Measurements from ENCODE around the gene LRRC17.
"Not testable (repeated sequence)": the region's sequence is repeated elsewhere in the genome, so short reads cannot be mapped to it uniquely, and the experiment has no call there.

The LRRC17 gene

DNA sequence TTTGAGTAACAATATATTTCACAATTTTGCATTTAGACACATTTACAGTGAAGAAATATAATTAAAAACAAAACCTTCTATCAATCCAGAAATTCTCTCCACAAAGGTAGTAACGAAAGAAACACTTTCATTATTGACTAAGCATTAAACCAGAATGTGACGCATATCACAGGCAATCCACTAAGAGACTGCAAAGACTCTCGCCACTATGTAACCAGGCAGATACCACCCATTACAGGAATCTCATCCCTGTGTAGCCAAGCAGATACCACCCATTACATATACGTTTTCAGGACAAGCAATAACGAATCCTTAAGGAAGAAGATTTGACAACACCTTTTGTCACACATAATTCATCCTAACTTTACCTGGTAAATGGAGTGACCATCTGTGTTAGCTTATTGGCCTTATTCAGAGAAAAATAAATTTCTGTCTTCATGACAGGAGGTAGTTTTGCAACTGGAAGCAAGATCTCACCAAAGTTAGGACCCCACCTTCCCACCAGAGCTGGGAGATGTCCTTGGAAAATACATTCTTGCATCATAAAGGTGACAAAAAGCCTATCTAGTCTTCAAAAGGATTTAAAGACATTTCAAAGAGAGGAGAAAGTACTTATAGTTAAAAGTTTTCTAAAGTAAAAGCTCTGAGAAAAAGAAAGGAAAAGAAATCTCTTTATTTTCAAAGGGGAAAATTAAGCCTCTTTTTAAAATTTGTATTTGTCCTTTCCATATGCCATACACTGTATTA is 30.8 kb downstream of the LRRC17 start:
- no peak for DNase-seq (ENCODE audit: low spot score)

DNA sequence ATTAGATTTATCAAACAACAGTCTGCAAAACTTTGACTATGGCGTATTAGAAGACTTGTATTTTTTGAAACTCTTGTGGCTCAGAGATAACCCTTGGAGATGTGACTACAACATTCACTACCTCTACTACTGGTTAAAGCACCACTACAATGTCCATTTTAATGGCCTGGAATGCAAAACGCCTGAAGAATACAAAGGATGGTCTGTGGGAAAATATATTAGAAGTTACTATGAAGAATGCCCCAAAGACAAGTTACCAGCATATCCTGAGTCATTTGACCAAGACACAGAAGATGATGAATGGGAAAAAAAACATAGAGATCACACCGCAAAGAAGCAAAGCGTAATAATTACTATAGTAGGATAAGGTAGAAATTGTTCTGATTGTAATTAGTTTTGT is 31.4 kb downstream of the LRRC17 start:
- DNase-seq (ENCODE audit: low spot score): no peak
- TF ChIP-seq, protein P1, sequence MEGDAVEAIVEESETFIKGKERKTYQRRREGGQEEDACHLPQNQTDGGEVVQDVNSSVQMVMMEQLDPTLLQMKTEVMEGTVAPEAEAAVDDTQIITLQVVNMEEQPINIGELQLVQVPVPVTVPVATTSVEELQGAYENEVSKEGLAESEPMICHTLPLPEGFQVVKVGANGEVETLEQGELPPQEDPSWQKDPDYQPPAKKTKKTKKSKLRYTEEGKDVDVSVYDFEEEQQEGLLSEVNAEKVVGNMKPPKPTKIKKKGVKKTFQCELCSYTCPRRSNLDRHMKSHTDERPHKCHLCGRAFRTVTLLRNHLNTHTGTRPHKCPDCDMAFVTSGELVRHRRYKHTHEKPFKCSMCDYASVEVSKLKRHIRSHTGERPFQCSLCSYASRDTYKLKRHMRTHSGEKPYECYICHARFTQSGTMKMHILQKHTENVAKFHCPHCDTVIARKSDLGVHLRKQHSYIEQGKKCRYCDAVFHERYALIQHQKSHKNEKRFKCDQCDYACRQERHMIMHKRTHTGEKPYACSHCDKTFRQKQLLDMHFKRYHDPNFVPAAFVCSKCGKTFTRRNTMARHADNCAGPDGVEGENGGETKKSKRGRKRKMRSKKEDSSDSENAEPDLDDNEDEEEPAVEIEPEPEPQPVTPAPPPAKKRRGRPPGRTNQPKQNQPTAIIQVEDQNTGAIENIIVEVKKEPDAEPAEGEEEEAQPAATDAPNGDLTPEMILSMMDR (IDR thresholded peaks at IDR 0.05; ENCODE audit: extremely low read depth, missing control alignments): no peak

More for the DNA sequence above, 30.8 kb downstream of the LRRC17 start:
- TF ChIP-seq, protein P1 (IDR thresholded peaks at IDR 0.05; ENCODE audit: extremely low read depth, missing control alignments): no peak

DNA sequence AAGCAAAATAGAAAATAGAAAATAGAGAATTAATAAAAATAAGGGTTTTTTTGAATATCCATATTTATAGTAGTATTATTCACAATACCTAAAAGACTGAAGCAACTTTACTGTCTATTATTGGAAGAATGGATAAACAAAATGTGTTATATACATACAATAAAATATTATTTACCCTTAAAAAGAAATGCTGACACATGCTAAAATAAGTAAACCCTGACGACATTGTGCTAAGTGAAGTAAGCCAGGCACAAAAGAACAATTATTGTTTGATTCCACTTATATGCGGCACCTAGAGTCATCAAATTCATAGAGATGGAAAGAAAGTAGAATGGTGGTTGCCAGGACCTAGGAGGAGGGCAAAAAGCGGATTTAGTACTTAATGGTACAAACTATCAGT is 39.0 kb downstream of the LRRC17 start:
- no peak for DNase-seq (ENCODE audit: low spot score)
- TF ChIP-seq, protein P1 (IDR thresholded peaks at IDR 0.05; ENCODE audit: extremely low read depth, missing control alignments): no peak

DNA sequence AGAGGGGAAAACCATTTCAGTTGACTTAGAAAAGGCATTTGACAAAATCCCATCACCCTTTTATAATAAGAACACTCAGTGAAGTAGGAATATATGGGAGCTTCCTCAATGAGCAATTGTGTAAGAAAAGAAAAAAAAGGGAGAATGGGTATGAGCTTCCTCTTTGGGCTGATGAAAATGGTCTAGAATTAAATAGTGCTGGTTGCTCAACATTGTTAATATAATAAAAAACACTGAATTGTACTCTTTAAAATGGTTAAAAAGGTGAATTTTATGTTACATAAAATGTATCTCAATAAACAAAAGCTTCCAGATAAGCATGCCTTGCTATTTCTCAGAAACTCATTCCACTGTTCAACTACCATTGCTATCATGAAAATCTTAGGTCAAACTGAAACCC is 40.6 kb downstream of the LRRC17 start:
- DNase-seq (ENCODE audit: low spot score): no peak
- TF ChIP-seq, protein P1 (IDR thresholded peaks at IDR 0.05; ENCODE audit: extremely low read depth, missing control alignments): no peak

DNA sequence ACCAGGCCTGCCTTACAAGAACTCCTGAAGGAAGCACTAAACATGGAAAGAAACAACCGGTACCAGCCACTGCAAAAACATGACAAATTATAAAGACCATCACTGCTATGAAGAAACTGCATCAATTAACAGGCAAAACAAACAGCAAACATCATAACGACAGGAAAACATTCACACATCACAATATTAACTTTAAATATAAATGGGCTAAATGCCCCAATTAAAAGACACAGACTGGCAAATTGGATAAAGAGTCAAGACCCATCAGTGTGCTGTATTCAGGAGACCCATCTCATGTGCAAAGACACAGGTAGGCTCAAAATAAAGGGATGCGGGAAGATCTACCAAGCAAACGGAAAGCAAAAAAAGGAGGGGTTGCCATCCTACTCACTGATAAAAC is 41.6 kb downstream of the LRRC17 start:
- not testable (repeated sequence) for DNase-seq (ENCODE audit: low spot score)

DNA sequence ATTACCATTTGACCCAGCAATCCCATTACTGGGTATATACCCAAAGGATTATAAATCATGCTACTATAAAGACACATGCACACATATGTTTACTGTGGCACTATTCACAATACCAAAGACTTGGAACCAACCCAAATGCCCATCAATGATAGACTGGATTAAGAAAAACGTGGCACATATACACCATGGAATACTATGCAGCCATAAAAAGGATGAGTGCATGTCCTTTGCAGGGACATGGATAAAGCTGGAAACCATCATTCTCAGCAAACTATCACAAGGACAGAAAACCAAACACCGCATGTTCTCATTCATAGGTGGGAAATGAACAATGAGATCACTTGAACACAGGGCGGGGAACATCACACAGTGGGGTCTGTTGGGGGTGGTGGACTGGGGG is 45.2 kb downstream of the LRRC17 start:
- not testable (repeated sequence) for DNase-seq (ENCODE audit: low spot score)

DNA sequence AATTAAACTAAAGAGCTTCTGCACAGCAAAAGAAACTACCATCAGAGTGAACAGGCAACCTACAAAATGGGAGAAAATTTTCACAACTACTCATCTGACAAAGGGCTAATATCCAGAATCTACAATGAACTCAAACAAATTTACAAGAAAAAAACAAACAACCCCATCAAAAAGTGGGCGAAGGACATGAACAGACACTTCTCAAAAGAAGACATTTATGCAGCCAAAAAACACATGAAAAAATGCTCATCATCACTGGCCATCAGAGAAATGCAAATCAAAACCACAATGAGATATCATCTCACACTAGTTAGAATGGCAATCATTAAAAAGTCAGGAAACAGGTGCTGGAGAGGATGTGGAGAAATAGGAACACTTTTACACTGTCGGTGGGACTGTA is 49.2 kb downstream of the LRRC17 start:
- not testable (repeated sequence) for DNase-seq (ENCODE audit: low spot score)

DNA sequence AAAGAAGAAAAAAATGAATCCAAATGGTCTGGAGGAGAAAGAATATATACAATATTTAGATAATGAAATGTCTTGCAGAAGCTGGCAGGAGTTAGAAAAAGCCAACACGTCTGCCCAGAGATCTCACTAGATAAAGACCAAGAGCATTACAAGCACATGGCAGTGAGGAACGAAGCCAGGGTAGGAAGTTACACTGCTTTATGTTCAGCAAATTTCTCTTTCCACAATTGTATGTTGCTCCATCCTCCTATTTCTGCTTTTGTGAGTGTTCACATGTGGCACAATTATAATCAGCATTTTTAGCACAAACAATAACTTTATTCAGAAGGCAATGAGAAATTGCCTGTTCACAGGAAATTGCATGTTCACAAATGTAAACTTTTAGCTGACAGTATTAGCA is 53.7 kb downstream of the LRRC17 start:
- DNase-seq (ENCODE audit: low spot score): no peak
- TF ChIP-seq, protein P1 (IDR thresholded peaks at IDR 0.05; ENCODE audit: extremely low read depth, missing control alignments): no peak

DNA sequence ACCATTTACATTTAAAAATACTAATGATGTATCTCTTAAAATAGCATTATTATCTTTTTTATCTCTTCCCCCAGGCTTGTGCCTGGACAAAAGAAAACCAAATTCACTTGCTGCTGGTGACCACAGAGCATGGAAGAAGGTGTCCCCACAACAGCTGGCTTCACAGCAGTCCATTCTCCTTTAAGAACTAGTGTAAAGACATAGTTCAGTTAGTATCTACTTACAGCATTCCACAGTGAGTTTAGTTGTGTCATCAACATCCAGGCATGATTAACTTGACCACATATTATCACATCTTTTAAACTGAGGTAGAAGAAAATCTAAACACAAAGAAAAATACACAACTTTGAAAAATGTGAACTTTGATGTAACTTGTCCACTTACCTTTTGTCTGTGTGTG is 55.0 kb downstream of the LRRC17 start:
- TF ChIP-seq, protein P1 (IDR thresholded peaks at IDR 0.05; ENCODE audit: extremely low read depth, missing control alignments): no peak
- DNase-seq (ENCODE audit: low spot score): no peak
